Measurements from ENCODE around the gene TSHZ2.

Gene TSHZ2

GRCh38 chr20:52972190-52972937 is at the start of gene TSHZ2:
TSS of gene TSHZ2 (plus strand) at chr20:52972358. CDS start at chr20:52973294, 936 bp downstream.
- DNase-seq (ENCODE audit: low read depth) = no peak

GRCh38 chr20:52922436-52922835 is 49.7 kb upstream of the TSHZ2 start:
- DNase-seq (ENCODE audit: low read depth) = no peak

GRCh38 chr20:52923123-52923937 is 48.8 kb upstream of the TSHZ2 start:
- DNase-seq (ENCODE audit: low read depth) = no peak

GRCh38 chr20:52924411-52925271 is 47.5 kb upstream of the TSHZ2 start:
- DNase-seq (ENCODE audit: low read depth) = no peak

GRCh38 chr20:52926505-52926904 is 45.7 kb upstream of the TSHZ2 start:
- no peak for DNase-seq (ENCODE audit: low read depth)

GRCh38 chr20:52933867-52934266 is 38.3 kb upstream of the TSHZ2 start:
- DNase-seq (ENCODE audit: low read depth) = no peak

- no peak for DNase-seq (ENCODE audit: low read depth)
Measured at GRCh38 chr20:52936351-52937340, 35.5 kb upstream of the TSHZ2 start.

- no peak for DNase-seq (ENCODE audit: low read depth)
Measured at GRCh38 chr20:52937591-52938100, 34.5 kb upstream of the TSHZ2 start.

GRCh38 chr20:52939141-52939540 is 33.0 kb upstream of the TSHZ2 start:
- no peak for DNase-seq (ENCODE audit: low read depth)

- DNase-seq (ENCODE audit: low read depth) = no peak
Measured at GRCh38 chr20:52941808-52942207, 30.4 kb upstream of the TSHZ2 start.

GRCh38 chr20:52943185-52943841 is 28.8 kb upstream of the TSHZ2 start:
- no peak for DNase-seq (ENCODE audit: low read depth)

GRCh38 chr20:52945268-52945667 is 26.9 kb upstream of the TSHZ2 start:
- no peak for DNase-seq (ENCODE audit: low read depth)

- DNase-seq (ENCODE audit: low read depth) = no peak
Measured at GRCh38 chr20:52945862-52946522, 26.2 kb upstream of the TSHZ2 start.

- DNase-seq (ENCODE audit: low read depth) = no peak
Measured at GRCh38 chr20:52948491-52948890, 23.7 kb upstream of the TSHZ2 start.

GRCh38 chr20:52953020-52953419 is 19.1 kb upstream of the TSHZ2 start:
- DNase-seq (ENCODE audit: low read depth) = no peak

- DNase-seq (ENCODE audit: low read depth) = no peak
Measured at GRCh38 chr20:52954849-52955248, 17.3 kb upstream of the TSHZ2 start.

- DNase-seq (ENCODE audit: low read depth) = no peak
Measured at GRCh38 chr20:52958211-52958610, 13.9 kb upstream of the TSHZ2 start.

GRCh38 chr20:52959125-52959524 is 13.0 kb upstream of the TSHZ2 start:
- no peak for DNase-seq (ENCODE audit: low read depth)

- no peak for DNase-seq (ENCODE audit: low read depth)
Measured at GRCh38 chr20:52962183-52962582, 10.0 kb upstream of the TSHZ2 start.

- DNase-seq (ENCODE audit: low read depth) = no peak
Measured at GRCh38 chr20:52963131-52963530, 9.0 kb upstream of the TSHZ2 start.

Measured in stimulated activated CD8-positive, alpha-beta memory T cell treated with anti-CD3 and anti-CD28 coated beads, Interleukin-15, amount 100 ng/mL, for 24 hours (primary cell).